ENCODE measurements around the gene SDK1. TPM values are rescaled to one million over a fixed set of nuclear protein-coding genes. Genes with fewer than 3 reads are reported as not detected.
"Not testable (repeated sequence)": the region's sequence is repeated elsewhere in the genome, so short reads cannot be mapped to it uniquely, and the experiment has no call there.

SDK1 gene
- total RNA-seq, 2 donors from 2014 or later: 4.8 to 13.2 TPM

GRCh38 chr7:3748389-3748788 is 447.3 kb downstream of the SDK1 start:
- Histone ChIP-seq H3K9me3 (no peaks in the 10 kb centered on the region), H3K27me3 (replicated peaks; ENCODE audit: insufficient read depth) (no peaks in the 10 kb centered on the region), H3K4me1 (replicated peaks) (no peaks in the 10 kb centered on the region), H3K4me3 (no peak overlapping the region), H3K27ac (no peak overlapping the region), H3K36me3 (no peaks in the 10 kb centered on the region)
- TF ChIP-seq CTCF (IDR thresholded peaks at IDR 0.05) (no peak), POLR2AphosphoS5 (IDR thresholded peaks at IDR 0.05) (no peak)
- WGBS: 82% methylated on average over 2 of the region's 2 CpGs
- DNase-seq (ENCODE audit: low spot score): no peak
- intact Hi-C loops (cut with DNase I): no loop called here

GRCh38 chr7:3753868-3754267 is 452.8 kb downstream of the SDK1 start:
- Histone ChIP-seq H3K27ac (no peak overlapping the region), H3K36me3 (no peaks in the 10 kb centered on the region), H3K27me3 (replicated peaks; ENCODE audit: insufficient read depth) (no peaks in the 10 kb centered on the region), H3K4me1 (replicated peaks) (no peaks in the 10 kb centered on the region), H3K9me3 (no peaks in the 10 kb centered on the region), H3K4me3 (no peak overlapping the region)
- no peak for DNase-seq (ENCODE audit: low spot score)
- TF ChIP-seq POLR2A (IDR thresholded peaks at IDR 0.05) (no peak), POLR2AphosphoS5 (IDR thresholded peaks at IDR 0.05) (no peak)
- 91% methylated on average over 1 of the region's 1 CpG for WGBS
- intact Hi-C loops (cut with DNase I): no loop called here

GRCh38 chr7:3754493-3755341 is 453.7 kb downstream of the SDK1 start:
- H3K4me1 ChIP-seq (replicated peaks): no peaks in the 10 kb centered on the region
- 38% methylated on average over 15 of the region's 15 CpGs for WGBS
- no peaks in the 10 kb centered on the region for H3K9me3 ChIP-seq
- H3K36me3 ChIP-seq: no peaks in the 10 kb centered on the region
- TF ChIP-seq POLR2A (IDR thresholded peaks at IDR 0.05) (no peak), CTCF (IDR thresholded peaks at IDR 0.05) (no peak), POLR2AphosphoS5 (IDR thresholded peaks at IDR 0.05) (no peak)
- intact Hi-C loops (cut with DNase I): no loop called here
- no peak overlapping the region for H3K27ac ChIP-seq
- H3K4me3 ChIP-seq: no peak overlapping the region
- H3K27me3 ChIP-seq (replicated peaks; ENCODE audit: insufficient read depth): no peaks in the 10 kb centered on the region
- DNase-seq (ENCODE audit: low spot score): no peak

GRCh38 chr7:3755778-3756453 is 454.9 kb downstream of the SDK1 start:
- H3K4me1 ChIP-seq (replicated peaks); H3K27me3 ChIP-seq (replicated peaks; ENCODE audit: insufficient read depth); H3K9me3 ChIP-seq; H3K36me3 ChIP-seq; H3K27ac ChIP-seq; DNase-seq (ENCODE audit: low spot score); intact Hi-C loops (cut with DNase I); H3K4me3 ChIP-seq: not testable (repeated sequence)
- WGBS: 92% methylated on average over 8 of the region's 8 CpGs

- TF ChIP-seq CTCF (IDR thresholded peaks at IDR 0.05): no peak
- TF ChIP-seq POLR2A (IDR thresholded peaks at IDR 0.05): no peak
- no peak for TF ChIP-seq POLR2AphosphoS5 (IDR thresholded peaks at IDR 0.05)
- WGBS: 82% methylated on average over 3 of the region's 3 CpGs
- no peak overlapping the region for H3K4me3 ChIP-seq
- no peaks in the 10 kb centered on the region for H3K36me3 ChIP-seq
- no peak overlapping the region for H3K27ac ChIP-seq
- no peaks in the 10 kb centered on the region for H3K4me1 ChIP-seq (replicated peaks)
- H3K9me3 ChIP-seq: no peaks in the 10 kb centered on the region
- intact Hi-C loops (cut with DNase I): no loop called here
- DNase-seq (ENCODE audit: low spot score): no peak
- no peaks in the 10 kb centered on the region for H3K27me3 ChIP-seq (replicated peaks; ENCODE audit: insufficient read depth)
These were observed 456.0 kb downstream of the SDK1 start for GRCh38 chr7:3757059-3757458.
